ENCODE results near the gene XPNPEP2.

The XPNPEP2 gene

GRCh38 chrX:129738466-129739308 lies at the start of gene XPNPEP2:
TSS of gene XPNPEP2 (plus strand) at chrX:129738979. CDS start at chrX:129739214, 235 bp downstream.
- DNase-seq: no peak

GRCh38 chrX:129689796-129690195 lies 49.0 kb upstream of the XPNPEP2 start:
- no peak for DNase-seq

- no peak for DNase-seq
Measured at GRCh38 chrX:129690435-129690834, 48.3 kb upstream of the XPNPEP2 start.

GRCh38 chrX:129693354-129693753 lies 45.4 kb upstream of the XPNPEP2 start:
- no peak for DNase-seq

GRCh38 chrX:129694805-129695204 lies 44.0 kb upstream of the XPNPEP2 start:
- DNase-seq: no peak

- no peak for DNase-seq
Measured at GRCh38 chrX:129695535-129695934, 43.2 kb upstream of the XPNPEP2 start.

GRCh38 chrX:129695937-129696336 lies 42.8 kb upstream of the XPNPEP2 start:
- no peak for DNase-seq

GRCh38 chrX:129696463-129697155 lies 42.2 kb upstream of the XPNPEP2 start:
- no peak for DNase-seq

GRCh38 chrX:129697204-129697829 lies 41.5 kb upstream of the XPNPEP2 start:
- no peak for DNase-seq

- DNase-seq: no peak
Measured at GRCh38 chrX:129698150-129698549, 40.6 kb upstream of the XPNPEP2 start.

GRCh38 chrX:129700536-129700935 lies 38.2 kb upstream of the XPNPEP2 start:
- DNase-seq: no peak

GRCh38 chrX:129701624-129702069 lies 37.1 kb upstream of the XPNPEP2 start:
- no peak for DNase-seq

GRCh38 chrX:129704491-129704890 lies 34.3 kb upstream of the XPNPEP2 start:
- no peak for DNase-seq

- DNase-seq: no peak
Measured at GRCh38 chrX:129705377-129705925, 33.3 kb upstream of the XPNPEP2 start.

GRCh38 chrX:129705988-129706387 lies 32.8 kb upstream of the XPNPEP2 start:
- DNase-seq: no peak

GRCh38 chrX:129706400-129707072 lies 32.2 kb upstream of the XPNPEP2 start:
- DNase-seq: peak; percentile 47

- no peak for DNase-seq
Measured at GRCh38 chrX:129714581-129714980, 24.2 kb upstream of the XPNPEP2 start.

- DNase-seq: no peak
Measured at GRCh38 chrX:129716507-129716906, 22.3 kb upstream of the XPNPEP2 start.

- DNase-seq: no peak
Measured at GRCh38 chrX:129717892-129718291, 20.9 kb upstream of the XPNPEP2 start.

- no peak for DNase-seq
Measured at GRCh38 chrX:129718676-129719075, 20.1 kb upstream of the XPNPEP2 start.

- DNase-seq: no peak
Measured at GRCh38 chrX:129719268-129719667, 19.5 kb upstream of the XPNPEP2 start.

- no peak for DNase-seq
Measured at GRCh38 chrX:129719931-129720530, 18.7 kb upstream of the XPNPEP2 start.
